VCaP (cell line): ENCODE results near the gene HTR6.

Experiments used
- H3K27ac ChIP-seq: fragments of 450-650 bp; 2 replicates; pipeline ENCODE4 v1.5.1; 2017
- TF ChIP-seq, protein P1 (sequence below): fragments of 450-650 bp; conservative IDR thresholded peaks from 2 replicates; pipeline ENCODE4 v1.5.1; 2017; ENCODE audit warnings: mild to moderate bottlenecking, moderate library complexity

HTR6 gene

DNA sequence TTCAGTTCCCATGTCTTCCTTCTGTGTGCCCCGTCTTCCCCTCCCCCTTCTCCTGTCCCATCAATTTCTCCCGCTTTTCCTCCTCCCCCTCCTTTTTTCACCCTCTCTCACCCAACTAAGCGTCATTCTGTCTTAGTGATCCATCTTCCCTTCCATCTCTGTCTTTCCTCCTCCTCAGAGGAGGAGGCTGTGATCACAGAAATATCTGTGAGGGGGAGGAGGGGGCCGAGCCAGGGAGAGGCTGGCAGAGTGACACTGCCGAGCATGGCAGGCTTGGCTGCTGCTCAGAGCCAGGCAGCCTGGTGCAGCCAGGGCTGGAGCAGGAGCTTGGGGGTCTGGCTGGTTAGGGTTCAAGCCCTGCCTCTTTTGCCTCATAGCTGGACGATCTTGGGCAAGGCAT lies 7.6 kb downstream of the HTR6 start:
- TF ChIP-seq, protein P1, sequence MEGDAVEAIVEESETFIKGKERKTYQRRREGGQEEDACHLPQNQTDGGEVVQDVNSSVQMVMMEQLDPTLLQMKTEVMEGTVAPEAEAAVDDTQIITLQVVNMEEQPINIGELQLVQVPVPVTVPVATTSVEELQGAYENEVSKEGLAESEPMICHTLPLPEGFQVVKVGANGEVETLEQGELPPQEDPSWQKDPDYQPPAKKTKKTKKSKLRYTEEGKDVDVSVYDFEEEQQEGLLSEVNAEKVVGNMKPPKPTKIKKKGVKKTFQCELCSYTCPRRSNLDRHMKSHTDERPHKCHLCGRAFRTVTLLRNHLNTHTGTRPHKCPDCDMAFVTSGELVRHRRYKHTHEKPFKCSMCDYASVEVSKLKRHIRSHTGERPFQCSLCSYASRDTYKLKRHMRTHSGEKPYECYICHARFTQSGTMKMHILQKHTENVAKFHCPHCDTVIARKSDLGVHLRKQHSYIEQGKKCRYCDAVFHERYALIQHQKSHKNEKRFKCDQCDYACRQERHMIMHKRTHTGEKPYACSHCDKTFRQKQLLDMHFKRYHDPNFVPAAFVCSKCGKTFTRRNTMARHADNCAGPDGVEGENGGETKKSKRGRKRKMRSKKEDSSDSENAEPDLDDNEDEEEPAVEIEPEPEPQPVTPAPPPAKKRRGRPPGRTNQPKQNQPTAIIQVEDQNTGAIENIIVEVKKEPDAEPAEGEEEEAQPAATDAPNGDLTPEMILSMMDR = no peak
- H3K27ac ChIP-seq = no peak overlapping the region

DNA sequence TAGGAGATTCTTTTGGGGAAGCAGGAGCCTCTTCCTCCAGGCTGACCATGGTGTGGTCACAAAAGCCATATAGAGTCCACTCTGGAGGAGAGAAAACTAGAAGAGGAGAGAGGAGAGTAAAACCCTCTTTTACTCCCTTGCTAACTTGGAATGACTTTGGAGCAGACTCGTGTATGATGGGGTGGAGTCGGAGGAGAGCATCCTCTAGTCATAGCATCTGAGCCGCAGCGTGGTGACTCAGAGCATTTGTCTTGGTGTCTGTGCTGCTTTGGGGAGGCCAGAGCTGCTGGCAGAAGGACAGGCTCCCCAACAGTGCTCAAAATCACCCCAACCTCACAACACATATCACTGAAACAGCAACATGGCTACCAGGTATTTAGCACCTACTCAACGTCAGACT lies 11.1 kb downstream of the HTR6 start:
- TF ChIP-seq, protein P1 = no peak

DNA sequence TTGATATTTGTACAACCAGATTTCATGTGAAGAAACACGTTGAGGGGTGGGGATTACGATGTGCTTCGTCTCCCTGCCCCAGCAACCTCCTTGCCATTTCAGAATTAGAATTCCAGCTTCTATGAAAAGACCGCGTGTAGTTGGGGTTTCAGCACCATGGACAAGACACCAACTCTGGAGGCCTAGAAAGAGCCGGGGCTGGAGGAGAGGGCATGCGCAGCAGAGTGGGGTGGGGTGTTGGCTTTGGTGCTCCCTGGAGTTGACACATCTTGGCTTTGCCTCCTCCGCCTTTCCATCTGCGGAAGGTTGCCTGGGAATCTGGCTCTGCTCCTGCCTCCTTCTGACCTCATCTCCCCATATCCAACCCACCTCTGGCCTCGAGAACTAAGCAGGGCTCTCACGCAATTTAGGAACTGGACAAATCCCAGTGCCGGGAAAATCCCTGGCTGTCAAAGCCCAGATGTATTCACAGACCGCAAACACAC lies 11.8 kb downstream of the HTR6 start:
- peak overlapping the region; percentile 63 for H3K27ac ChIP-seq
- TF ChIP-seq, protein P1 = no peak

More for the DNA sequence above, 11.1 kb downstream of the HTR6 start:
- H3K27ac ChIP-seq = no peak overlapping the region

DNA sequence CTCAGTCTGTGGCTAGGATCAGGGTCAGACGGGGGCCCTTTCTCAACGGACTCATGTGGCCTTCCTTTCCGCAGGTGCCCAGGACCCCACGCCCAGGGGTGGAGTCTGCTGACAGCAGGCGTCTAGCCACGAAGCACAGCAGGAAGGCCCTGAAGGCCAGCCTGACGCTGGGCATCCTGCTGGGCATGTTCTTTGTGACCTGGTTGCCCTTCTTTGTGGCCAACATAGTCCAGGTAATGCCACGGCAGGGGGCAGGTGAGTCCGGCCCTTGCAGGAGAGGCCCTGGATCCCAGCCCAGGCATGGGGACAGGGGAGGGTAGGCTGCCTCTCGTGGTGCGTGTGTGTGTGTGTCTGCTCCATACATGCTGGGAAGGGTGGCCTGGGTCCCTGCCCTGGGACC lies 13.8 kb downstream of the HTR6 start:
- H3K27ac ChIP-seq = peak overlapping the region; percentile 63
- TF ChIP-seq, protein P1 = no peak

DNA sequence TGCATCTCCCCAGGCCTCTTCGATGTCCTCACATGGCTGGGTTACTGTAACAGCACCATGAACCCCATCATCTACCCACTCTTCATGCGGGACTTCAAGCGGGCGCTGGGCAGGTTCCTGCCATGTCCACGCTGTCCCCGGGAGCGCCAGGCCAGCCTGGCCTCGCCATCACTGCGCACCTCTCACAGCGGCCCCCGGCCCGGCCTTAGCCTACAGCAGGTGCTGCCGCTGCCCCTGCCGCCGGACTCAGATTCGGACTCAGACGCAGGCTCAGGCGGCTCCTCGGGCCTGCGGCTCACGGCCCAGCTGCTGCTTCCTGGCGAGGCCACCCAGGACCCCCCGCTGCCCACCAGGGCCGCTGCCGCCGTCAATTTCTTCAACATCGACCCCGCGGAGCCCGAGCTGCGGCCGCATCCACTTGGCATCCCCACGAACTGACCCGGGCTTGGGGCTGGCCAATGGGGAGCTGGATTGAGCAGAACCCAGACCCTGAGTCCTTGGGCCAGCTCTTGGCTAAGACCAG lies 14.3 kb downstream of the HTR6 start:
- H3K27ac ChIP-seq = no peak overlapping the region
- TF ChIP-seq, protein P1 = no peak

DNA sequence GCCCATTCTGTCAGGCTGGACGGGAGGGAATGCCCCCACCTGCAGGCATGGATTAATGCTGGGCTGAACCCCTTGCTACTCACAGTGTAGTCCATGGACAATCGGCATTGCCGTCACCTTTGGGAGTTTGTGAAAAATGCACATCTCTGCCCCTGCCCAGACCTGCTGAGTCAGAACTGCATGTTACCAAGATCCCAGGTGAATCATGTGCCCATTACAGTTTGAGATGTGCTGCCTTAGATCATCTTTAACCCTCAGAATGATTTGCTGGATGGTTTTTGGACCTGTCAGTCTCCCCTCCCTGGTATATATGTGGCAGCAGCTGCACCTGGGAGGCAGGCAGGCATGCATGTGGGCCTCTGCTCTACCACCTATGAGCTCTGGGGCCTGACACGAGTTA lies 15.0 kb downstream of the HTR6 start:
- no peak overlapping the region for H3K27ac ChIP-seq
- TF ChIP-seq, protein P1 = no peak

DNA sequence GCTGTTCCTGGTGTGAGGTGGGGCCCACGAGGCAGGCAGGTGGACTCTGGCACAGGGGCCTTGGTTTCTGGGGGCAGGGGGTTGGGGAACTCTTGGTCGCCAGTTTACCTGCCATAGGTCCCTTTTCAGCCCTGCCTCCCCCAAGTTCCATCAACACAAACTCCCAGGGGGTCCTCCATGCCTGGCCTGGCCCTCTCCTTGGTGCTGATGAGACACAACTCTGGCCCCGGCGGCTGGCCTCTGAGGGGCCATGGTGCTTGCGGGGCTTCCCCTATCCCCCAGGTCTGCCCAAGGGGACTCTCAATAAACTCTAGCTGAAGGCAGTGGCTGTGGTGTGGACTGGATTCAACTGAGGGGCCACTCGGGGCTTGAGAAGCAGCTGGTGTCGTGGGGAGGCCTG lies 16.0 kb downstream of the HTR6 start:
- H3K27ac ChIP-seq = no peak overlapping the region
- TF ChIP-seq, protein P1 = no peak
